ENCODE results near the gene KRT16. TPM values are rescaled to one million over a fixed set of nuclear protein-coding genes. Genes with fewer than 3 reads are reported as not detected.
"Not testable (repeated sequence)": the region's sequence is repeated elsewhere in the genome, so short reads cannot be mapped to it uniquely, and the experiment has no call there.

Gene KRT16
- polyA plus RNA-seq, 3 donors: not detected

DNA sequence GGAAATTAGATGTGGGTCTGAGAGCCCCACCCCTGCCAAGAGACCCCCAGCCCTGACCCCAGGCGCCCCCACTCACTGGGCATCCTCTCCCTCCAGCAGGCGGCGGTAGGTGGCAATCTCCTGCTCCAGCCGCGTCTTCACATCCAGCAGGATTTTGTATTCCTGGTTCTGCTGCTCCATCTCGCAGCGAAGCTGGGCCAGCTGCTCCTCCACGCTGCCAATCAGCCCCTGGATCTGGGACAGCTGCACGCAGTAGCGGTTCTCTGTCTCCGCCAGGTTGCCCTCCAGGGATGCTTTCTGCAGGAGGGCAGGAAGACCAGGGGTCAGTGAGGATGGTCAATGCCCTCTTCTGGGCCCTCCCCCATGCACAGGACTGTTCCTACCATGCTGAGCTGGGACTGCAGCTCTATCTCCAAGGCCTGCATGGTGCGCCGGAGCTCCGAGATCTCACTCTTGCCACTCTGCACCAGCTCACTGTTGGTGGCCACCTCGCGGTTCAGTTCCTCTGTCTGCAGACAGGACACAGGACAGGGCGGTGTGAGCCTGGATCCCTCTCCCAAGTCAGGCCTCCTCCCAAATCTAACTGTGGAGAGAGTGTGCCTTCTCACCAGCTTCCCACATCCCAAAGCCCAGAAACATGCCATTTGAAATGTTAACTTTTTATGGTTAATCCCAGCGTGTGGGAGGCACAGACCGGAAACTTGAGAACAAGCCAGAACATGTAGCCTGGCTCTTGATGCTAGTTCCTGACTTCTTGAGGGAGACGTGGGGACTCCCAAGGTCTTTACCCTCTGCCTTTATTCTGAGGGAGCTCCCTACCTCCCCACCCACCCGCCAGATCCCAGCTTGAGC, 8.2 kb upstream of the KRT16 start:
- no peak overlapping the region for H3K27ac Mint-ChIP-seq
- H3K27me3 Mint-ChIP-seq (ENCODE audit: low read depth in 3 of 3): peaks cover 0 to 12% (median 4%) of the 10 kb centered on the region in 3 donors

DNA sequence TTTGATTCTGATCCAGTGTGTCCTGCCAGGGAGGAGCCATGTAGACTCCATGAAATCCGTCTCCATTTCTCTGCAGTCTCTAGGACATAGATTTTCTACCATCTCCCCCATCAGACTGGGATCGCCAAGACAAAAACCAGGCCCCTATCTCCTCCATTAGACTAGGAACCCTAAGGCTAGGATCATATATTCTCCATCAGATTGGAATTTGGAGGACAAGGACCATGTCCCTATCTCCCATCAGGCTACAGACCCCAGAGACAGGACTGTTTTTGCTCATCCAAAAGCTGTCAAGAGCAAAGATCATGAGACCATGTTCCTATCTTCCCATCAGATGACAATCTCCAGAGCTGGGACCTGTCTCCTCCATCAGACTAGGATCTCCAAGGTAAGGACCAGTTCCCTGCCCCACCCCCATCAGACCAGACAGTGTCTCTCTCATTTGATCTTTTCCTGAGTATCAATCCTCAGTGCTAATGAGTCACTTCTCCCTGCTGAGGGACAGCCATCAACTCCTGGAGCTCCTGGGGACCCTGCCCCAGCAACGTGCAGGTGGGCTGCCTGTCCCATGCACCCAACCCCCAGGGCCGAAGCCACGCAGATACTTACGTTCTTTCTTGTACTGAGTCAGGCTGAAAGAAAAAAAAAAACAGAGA, 7.5 kb upstream of the KRT16 start:
- H3K79me2 ChIP-seq (ENCODE audit: insufficient read depth, low read length); H3K9me3 ChIP-seq (replicated peaks in 1 of 2; ENCODE audit: control insufficient read depth in 1 of 2, insufficient read depth in 1 of 2, low read length in 2 of 2); H3K9ac ChIP-seq (ENCODE audit: insufficient read depth, low read length, poor library complexity, severe bottlenecking); H3K27ac ChIP-seq (ENCODE audit: low read depth in 1 of 2, low read length in 2 of 2); H4K20me1 ChIP-seq (ENCODE audit: insufficient read depth, low read length); H3K36me3 Mint-ChIP-seq; H3K36me3 ChIP-seq (replicated peaks in 1 of 2; ENCODE audit: control insufficient read depth in 1 of 2, insufficient read depth in 2 of 2, low read length in 2 of 2); H3K4me1 ChIP-seq (ENCODE audit: control insufficient read depth in 1 of 2, insufficient read depth in 2 of 2, low read length in 2 of 2); H2AFZ ChIP-seq (ENCODE audit: insufficient read depth, low read depth, low read length, poor library complexity, severe bottlenecking); DNase-seq; H3K4me3 ChIP-seq (replicated peaks in 1 of 3; ENCODE audit: low read depth in 2 of 3, low read length in 3 of 3); H3K9me3 Mint-ChIP-seq; H3K27me3 ChIP-seq (ENCODE audit: control insufficient read depth in 2 of 2, insufficient read depth in 2 of 2, low read length in 2 of 2); H3K4me2 ChIP-seq (replicated peaks; ENCODE audit: extremely low read depth, low read length, poor library complexity, severe bottlenecking); H3K4me3 Mint-ChIP-seq; intact Hi-C loops (cut with micrococcal nuclease); H3K27ac Mint-ChIP-seq; H3K4me1 Mint-ChIP-seq: not testable (repeated sequence)
- peaks cover 0 to 12% (median 4%) of the 10 kb centered on the region in 3 donors for H3K27me3 Mint-ChIP-seq (ENCODE audit: low read depth in 3 of 3)
- WGBS (ENCODE audit: insufficient coverage): no CpG with 5 or more reads among the region's 6 CpGs

More for the DNA sequence above, 8.2 kb upstream of the KRT16 start:
- H4K20me1 ChIP-seq (ENCODE audit: insufficient read depth, low read length): no peaks in the 10 kb centered on the region
- TF ChIP-seq, protein P1, sequence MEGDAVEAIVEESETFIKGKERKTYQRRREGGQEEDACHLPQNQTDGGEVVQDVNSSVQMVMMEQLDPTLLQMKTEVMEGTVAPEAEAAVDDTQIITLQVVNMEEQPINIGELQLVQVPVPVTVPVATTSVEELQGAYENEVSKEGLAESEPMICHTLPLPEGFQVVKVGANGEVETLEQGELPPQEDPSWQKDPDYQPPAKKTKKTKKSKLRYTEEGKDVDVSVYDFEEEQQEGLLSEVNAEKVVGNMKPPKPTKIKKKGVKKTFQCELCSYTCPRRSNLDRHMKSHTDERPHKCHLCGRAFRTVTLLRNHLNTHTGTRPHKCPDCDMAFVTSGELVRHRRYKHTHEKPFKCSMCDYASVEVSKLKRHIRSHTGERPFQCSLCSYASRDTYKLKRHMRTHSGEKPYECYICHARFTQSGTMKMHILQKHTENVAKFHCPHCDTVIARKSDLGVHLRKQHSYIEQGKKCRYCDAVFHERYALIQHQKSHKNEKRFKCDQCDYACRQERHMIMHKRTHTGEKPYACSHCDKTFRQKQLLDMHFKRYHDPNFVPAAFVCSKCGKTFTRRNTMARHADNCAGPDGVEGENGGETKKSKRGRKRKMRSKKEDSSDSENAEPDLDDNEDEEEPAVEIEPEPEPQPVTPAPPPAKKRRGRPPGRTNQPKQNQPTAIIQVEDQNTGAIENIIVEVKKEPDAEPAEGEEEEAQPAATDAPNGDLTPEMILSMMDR (IDR thresholded peaks at IDR 0.05): no peak
- no peak for DNase-seq
- no peak overlapping the region for H3K4me2 ChIP-seq (replicated peaks; ENCODE audit: extremely low read depth, low read length, poor library complexity, severe bottlenecking)
- Mint-ChIP-seq H3K9me3 (no peaks in the 10 kb centered on the region), H3K4me1 (peaks cover 6% of the 10 kb centered on the region), H3K36me3 (no peaks in the 10 kb centered on the region), H3K4me3 (no peak overlapping the region)
- no peak overlapping the region for H3K9ac ChIP-seq (ENCODE audit: insufficient read depth, low read length, poor library complexity, severe bottlenecking)
- H2AFZ ChIP-seq (ENCODE audit: insufficient read depth, low read depth, low read length, poor library complexity, severe bottlenecking): no peak overlapping the region
- H3K9me3 ChIP-seq (replicated peaks in 1 of 2; ENCODE audit: control insufficient read depth in 1 of 2, insufficient read depth in 1 of 2, low read length in 2 of 2): no peaks in the 10 kb centered on the region
- no peak overlapping the region for H3K27ac ChIP-seq (ENCODE audit: low read depth in 1 of 2, low read length in 2 of 2)
- H3K79me2 ChIP-seq (ENCODE audit: insufficient read depth, low read length): no peaks in the 10 kb centered on the region
- 92% methylated on average over 16 of the region's 21 CpGs for WGBS (ENCODE audit: insufficient coverage)
- no peak overlapping the region for H3K4me3 ChIP-seq (replicated peaks in 1 of 3; ENCODE audit: low read depth in 2 of 3, low read length in 3 of 3)
- H3K27me3 ChIP-seq (ENCODE audit: control insufficient read depth in 2 of 2, insufficient read depth in 2 of 2, low read length in 2 of 2): no peaks in the 10 kb centered on the region
- intact Hi-C loops (cut with micrococcal nuclease): no loop called here
- H3K4me1 ChIP-seq (ENCODE audit: control insufficient read depth in 1 of 2, insufficient read depth in 2 of 2, low read length in 2 of 2): peaks cover 6% of the 10 kb centered on the region in 2 donors
- H3K36me3 ChIP-seq (replicated peaks in 1 of 2; ENCODE audit: control insufficient read depth in 1 of 2, insufficient read depth in 2 of 2, low read length in 2 of 2): no peaks in the 10 kb centered on the region

Data from CD14-positive monocyte (primary cell).